ENCODE data around the gene MYO3A. TPM values are rescaled to one million over a fixed set of nuclear protein-coding genes. Genes with fewer than 3 reads are reported as not detected.

MYO3A gene
- total RNA-seq, 2 donors from 2014 or later = not detected

DNA sequence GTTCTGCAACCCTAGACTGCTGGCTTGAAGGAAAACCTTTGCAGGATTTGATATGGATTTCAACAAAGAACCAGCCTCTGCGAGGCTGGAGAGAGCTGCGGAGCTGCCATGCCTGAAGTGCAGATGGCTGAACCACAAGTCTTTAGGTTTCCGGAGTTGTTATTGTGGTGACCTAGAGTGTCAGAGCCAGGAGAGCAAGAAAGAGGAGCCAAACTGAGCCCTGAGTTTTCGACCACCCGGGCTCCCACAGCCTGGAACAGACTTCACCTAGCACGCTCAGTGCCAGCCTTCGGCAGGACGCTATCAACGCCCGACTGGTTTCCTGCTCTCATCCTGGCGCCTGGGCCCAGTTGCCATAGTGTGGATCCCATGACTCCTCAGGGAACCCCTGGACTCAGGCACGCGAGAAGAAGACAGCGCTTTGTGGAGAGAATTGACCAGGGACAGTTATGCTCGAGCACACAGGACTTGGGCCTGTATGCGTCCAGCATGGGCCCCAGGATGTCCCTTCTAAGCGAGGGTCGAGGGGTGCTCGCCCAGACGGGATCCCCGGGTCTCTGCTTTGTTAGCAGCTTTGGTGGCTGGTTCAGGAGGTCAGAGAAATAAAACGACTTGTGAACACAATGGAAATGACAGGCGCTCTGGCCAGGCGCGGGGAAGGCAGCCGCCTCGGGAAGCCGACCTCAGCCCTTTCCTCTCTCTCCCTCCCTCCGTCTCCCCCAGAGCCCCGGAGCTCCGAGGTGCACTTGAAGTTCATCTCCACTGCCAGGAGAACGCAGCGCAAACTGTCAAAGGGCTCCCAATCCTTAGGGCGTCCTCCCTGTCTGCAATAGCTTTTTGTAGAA is 280.7 kb downstream of the MYO3A start:
- Histone ChIP-seq H3K4me1 (peaks cover 0 to 34% of the 10 kb centered on the region in 2 donors), H3K27ac (no peak overlapping the region), H3K27me3 (peaks cover 5 to 42% of the 10 kb centered on the region in 2 donors), H3K4me3 (peak overlapping the region in 1 of 2 donors; percentile 22), H3K36me3 (no peaks in the 10 kb centered on the region), H3K9me3 (no peaks in the 10 kb centered on the region)
- TF ChIP-seq, protein P1, sequence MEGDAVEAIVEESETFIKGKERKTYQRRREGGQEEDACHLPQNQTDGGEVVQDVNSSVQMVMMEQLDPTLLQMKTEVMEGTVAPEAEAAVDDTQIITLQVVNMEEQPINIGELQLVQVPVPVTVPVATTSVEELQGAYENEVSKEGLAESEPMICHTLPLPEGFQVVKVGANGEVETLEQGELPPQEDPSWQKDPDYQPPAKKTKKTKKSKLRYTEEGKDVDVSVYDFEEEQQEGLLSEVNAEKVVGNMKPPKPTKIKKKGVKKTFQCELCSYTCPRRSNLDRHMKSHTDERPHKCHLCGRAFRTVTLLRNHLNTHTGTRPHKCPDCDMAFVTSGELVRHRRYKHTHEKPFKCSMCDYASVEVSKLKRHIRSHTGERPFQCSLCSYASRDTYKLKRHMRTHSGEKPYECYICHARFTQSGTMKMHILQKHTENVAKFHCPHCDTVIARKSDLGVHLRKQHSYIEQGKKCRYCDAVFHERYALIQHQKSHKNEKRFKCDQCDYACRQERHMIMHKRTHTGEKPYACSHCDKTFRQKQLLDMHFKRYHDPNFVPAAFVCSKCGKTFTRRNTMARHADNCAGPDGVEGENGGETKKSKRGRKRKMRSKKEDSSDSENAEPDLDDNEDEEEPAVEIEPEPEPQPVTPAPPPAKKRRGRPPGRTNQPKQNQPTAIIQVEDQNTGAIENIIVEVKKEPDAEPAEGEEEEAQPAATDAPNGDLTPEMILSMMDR (IDR thresholded peaks at IDR 0.05) = no peak
- no peak for DNase-seq (ENCODE audit: low spot score)

DNA sequence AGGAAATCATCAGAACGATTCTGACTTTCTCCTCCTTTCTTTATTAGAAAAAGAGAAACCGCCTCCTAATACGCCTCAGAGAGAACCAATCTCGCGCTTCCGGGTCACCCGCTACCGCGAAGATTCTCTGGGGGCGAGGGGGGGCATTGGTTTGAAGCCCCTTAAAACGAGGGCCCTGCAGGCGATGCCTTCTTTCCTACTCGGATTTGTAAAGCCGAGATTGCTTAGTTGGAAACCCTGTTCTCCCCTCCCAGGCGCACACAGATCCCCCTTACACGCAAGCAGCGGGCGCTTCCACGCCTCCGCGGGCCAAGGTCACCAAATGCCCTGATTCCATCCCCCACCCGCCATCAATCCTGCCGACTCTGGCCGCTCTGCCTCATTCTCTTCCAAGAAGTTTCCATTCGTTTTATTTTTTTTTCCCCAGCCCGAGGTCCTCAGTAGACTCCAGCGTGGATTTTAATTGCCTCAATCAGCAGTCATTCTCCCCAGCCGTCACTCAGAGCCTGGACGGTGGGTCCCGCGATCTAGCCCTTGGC is 281.4 kb downstream of the MYO3A start:
- peaks cover 5 to 49% of the 10 kb centered on the region in 2 donors for H3K27me3 ChIP-seq
- H3K36me3 ChIP-seq = no peaks in the 10 kb centered on the region
- TF ChIP-seq, protein P1 (IDR thresholded peaks at IDR 0.05) = no peak
- DNase-seq (ENCODE audit: low spot score) = no peak
- H3K9me3 ChIP-seq = no peaks in the 10 kb centered on the region
- H3K4me3 ChIP-seq = peak overlapping the region in 1 of 2 donors; percentile 22
- H3K27ac ChIP-seq = no peak overlapping the region
- peaks cover 0 to 34% of the 10 kb centered on the region in 2 donors for H3K4me1 ChIP-seq

DNA sequence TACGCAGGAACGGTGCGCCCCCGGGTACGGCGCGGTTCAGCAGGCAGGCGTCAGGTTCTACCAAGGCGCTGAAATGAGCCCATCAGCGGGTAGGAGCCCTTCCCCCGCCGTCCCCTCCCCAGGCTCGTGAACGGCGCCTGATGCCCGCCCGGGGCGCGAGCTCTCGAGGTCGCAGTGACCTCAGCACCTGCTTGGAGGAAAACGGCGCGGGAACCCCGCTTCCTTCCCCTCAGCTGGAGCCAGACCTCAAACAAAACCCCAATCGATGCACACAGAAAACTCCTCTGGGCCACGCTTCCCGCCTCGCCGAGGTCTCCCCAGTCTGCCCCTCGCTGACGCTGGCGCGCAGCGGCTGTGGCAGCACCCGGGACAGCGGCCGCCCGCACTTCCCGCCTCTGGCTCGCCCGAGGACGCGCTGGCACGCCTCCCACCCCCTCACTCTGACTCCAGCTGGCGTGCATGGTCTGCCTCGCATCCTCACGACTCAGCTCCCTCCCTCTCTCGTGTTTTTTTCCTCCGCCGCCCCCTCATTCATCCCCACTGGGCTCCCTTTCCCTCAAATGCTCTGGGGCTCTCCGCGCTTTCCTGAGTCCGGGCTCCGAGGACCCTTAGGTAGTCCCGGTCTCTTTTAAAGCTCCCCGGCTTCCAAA is 282.0 kb downstream of the MYO3A start:
- Histone ChIP-seq H3K4me1 (peaks cover 0 to 34% of the 10 kb centered on the region in 2 donors), H3K27me3 (peaks cover 5 to 51% of the 10 kb centered on the region in 2 donors), H3K9me3 (no peaks in the 10 kb centered on the region), H3K27ac (no peak overlapping the region), H3K36me3 (no peaks in the 10 kb centered on the region), H3K4me3 (peak overlapping the region in 1 of 2 donors; percentile 22)
- TF ChIP-seq, protein P1 (IDR thresholded peaks at IDR 0.05) = no peak
- no peak for DNase-seq (ENCODE audit: low spot score)

DNA sequence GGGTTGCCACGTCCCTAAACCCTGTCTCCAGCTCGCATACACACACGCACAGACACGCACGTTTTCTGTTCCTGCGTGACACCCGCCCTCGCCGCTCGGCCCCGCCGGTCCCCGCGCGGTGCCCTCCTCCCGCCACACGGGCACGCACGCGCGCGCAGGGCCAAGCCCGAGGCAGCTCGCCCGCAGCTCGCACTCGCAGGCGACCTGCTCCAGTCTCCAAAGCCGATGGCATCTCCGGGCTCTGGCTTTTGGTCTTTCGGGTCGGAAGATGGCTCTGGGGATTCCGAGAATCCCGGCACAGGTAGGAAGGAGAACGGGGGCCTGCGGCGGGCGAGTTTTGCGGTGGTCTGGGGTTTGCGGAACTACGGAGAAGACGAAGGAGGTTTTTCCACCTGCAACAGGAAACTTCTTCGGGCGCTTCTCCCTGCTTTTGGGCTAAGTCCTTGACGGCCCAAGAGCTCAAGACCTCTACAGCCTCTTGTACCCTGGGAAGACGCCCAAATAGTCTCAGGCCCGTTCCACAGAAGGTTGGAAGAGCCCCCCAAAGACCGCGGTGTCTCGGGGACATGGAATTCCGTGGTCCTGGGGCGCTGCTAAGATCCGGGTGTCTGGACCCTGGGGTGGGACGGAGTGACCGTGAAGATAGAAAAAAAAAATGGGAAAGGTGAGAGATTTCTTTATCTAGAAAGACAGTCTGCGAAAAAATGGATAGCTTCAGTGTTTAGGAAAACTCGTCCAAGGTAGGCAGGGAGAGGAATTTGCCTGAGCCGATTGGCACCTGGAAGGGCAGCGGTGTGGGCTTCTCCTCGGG is 282.8 kb downstream of the MYO3A start, which contains the start of gene GAD2:
GAD2 (plus strand) TSS at position 190 of the 811 bp plus-strand sequence; CDS start at position 226, 36 bp downstream.
- H3K4me3 ChIP-seq = peak within 1 kb of the TSS in 1 of 2 donors; percentile 22
- no peak within 1 kb of the TSS for H3K27ac ChIP-seq
- TF ChIP-seq, protein P1 (IDR thresholded peaks at IDR 0.05) = no peak
- H3K27me3 ChIP-seq = peaks cover 5 to 54% of the 10 kb centered on the region in 2 donors
- no peaks in the 10 kb centered on the region for H3K36me3 ChIP-seq
- no peak for DNase-seq (ENCODE audit: low spot score)
- H3K4me1 ChIP-seq = peaks cover 0 to 34% of the 10 kb centered on the region in 2 donors
- no peaks in the 10 kb centered on the region for H3K9me3 ChIP-seq

DNA sequence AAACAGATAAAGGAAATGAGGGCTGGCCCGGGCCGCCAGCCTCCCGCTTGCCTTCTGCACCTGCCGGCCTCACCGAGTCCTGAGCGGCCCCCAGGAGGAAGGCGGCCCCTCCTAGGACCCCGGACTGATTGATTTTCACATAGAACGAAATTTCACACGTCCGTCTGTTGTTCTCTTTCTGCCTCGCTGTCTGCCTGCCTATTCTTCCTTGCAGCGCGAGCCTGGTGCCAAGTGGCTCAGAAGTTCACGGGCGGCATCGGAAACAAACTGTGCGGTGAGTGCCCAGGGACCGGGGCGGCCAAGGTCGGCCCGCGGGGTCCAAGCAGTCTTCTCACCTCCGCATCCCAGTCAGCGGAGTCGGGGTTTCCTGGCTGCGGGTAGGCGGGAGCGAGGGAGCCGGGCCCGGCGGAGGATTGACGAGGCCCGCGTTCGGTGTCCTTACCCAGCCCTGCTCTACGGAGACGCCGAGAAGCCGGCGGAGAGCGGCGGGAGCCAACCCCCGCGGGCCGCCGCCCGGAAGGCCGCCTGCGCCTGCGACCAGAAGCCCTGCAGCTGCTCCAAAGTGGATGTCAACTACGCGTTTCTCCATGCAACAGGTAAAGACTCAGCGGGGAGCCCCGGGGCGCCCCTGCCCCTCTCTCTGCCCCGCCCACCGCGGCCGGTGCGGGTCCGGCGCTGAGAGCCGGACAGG is 283.5 kb downstream of the MYO3A start:
- Histone ChIP-seq H3K27me3 (peaks cover 5 to 54% of the 10 kb centered on the region in 2 donors), H3K36me3 (no peaks in the 10 kb centered on the region), H3K4me3 (peak overlapping the region in 1 of 2 donors; percentile 18), H3K27ac (no peak overlapping the region), H3K4me1 (peaks cover 0 to 34% of the 10 kb centered on the region in 2 donors), H3K9me3 (no peaks in the 10 kb centered on the region)
- no peak for DNase-seq (ENCODE audit: low spot score)
- TF ChIP-seq, protein P1 (IDR thresholded peaks at IDR 0.05) = no peak
